ENCODE results near the gene KCNK3.

GRCh38 chr2:26705126-26705525 lies 12.6 kb downstream of the KCNK3 start:
- TF ChIP-seq, protein P1, sequence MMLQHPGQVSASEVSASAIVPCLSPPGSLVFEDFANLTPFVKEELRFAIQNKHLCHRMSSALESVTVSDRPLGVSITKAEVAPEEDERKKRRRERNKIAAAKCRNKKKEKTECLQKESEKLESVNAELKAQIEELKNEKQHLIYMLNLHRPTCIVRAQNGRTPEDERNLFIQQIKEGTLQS (IDR thresholded peaks at IDR 0.05; ENCODE audit: borderline replicate concordance, extremely low read depth, low read depth, low read length) = no peak
- no peak for TF ChIP-seq REST (IDR thresholded peaks at IDR 0.05; ENCODE audit: low read depth, low read length)
- no peak for TF ChIP-seq JUND (IDR thresholded peaks at IDR 0.05; ENCODE audit: low read depth, low read length)
- TF ChIP-seq POLR2AphosphoS5 (IDR thresholded peaks at IDR 0.05; ENCODE audit: low read length) = no peak
- no peak for TF ChIP-seq EP300 (IDR thresholded peaks at IDR 0.05; ENCODE audit: borderline replicate concordance in 1 of 2, control insufficient read depth in 1 of 2, low read depth in 2 of 2, low read length in 2 of 2)
- no peak for TF ChIP-seq SMC3 (IDR thresholded peaks at IDR 0.05; ENCODE audit: borderline replicate concordance, low read length)
- TF ChIP-seq MXI1 (IDR thresholded peaks at IDR 0.05; ENCODE audit: low read depth, low read length) = no peak
- TF ChIP-seq RFX5 (IDR thresholded peaks at IDR 0.05; ENCODE audit: low read depth, low read length) = no peak
- TF ChIP-seq SIX5 (IDR thresholded peaks at IDR 0.05; ENCODE audit: low read depth, low read length, severe bottlenecking) = no peak
- TF ChIP-seq SP1 (IDR thresholded peaks at IDR 0.05; ENCODE audit: low read depth, low read length) = no peak
- TF ChIP-seq EZH2 (IDR thresholded peaks at IDR 0.05; ENCODE audit: borderline replicate concordance, control insufficient read depth, low read depth, low read length) = no peak
- TF ChIP-seq CREB1 (IDR thresholded peaks at IDR 0.05; ENCODE audit: low read depth) = no peak
